HG03378 (cell line): ENCODE data around the gene RAB40C.

ENCODE experiments used
- ATAC-seq: cut with Tn5 transposase; IDR thresholded peaks from one replicate; pipeline ENCODE4 v1.9.1; 2021; ENCODE audit warnings: mild to moderate bottlenecking, moderate library complexity; ENCODE audit not compliant: unreplicated experiment

RAB40C gene

DNA sequence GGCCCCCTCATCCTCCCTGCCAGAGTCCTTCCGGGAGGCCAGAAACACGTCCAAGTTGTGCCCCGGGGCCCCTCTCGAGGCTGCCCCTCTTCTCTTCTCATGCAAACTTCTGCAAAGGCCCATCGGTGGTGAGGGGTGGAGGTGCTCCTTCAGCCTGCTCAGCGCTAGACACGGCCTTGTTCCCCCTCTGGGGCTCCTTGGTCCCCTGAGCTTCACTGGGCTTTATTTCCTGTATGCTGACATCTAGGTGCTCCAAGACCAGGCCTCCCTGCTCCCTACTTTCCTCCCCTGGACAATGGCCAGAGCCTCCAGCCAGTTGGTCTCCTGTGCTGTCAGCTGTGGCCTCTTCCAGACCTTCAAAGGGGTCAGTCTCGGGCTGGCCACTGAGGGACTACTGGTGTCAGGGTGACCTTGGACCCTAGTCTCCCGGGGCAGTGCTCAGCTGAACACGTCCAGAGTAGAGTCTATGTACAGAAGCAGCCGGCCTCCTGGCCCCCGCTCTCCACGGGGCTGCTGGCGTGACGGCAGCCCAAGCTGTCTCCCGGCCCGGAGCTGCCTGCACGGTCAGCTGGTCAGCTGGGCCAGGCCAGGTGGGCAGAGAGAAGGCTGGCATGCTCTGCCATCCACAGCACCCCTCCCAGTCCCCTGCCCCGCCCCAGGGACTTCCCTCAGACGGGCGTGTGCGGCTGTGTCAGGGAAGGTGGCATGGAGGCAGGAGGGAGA lies 31.4 kb upstream of the RAB40C start:
- no peak for ATAC-seq

DNA sequence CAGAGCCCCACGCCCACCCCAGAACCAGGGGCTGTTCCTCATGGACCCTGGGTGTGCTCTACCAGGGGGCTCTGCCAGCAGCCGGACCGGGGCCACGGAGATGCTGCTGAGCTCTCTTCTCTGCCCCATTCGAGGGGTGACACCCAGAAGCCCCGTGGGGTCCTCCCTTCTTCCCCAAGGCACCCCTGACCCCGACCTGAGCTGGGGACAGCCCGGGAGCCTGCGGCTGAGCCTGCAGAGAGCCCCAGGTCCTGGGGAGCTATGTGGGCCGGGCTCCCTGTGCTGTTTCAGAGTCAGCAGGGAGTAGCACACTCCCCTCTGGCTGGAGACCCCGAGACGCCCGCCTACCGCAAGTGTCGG lies 30.9 kb upstream of the RAB40C start:
- no peak for ATAC-seq

DNA sequence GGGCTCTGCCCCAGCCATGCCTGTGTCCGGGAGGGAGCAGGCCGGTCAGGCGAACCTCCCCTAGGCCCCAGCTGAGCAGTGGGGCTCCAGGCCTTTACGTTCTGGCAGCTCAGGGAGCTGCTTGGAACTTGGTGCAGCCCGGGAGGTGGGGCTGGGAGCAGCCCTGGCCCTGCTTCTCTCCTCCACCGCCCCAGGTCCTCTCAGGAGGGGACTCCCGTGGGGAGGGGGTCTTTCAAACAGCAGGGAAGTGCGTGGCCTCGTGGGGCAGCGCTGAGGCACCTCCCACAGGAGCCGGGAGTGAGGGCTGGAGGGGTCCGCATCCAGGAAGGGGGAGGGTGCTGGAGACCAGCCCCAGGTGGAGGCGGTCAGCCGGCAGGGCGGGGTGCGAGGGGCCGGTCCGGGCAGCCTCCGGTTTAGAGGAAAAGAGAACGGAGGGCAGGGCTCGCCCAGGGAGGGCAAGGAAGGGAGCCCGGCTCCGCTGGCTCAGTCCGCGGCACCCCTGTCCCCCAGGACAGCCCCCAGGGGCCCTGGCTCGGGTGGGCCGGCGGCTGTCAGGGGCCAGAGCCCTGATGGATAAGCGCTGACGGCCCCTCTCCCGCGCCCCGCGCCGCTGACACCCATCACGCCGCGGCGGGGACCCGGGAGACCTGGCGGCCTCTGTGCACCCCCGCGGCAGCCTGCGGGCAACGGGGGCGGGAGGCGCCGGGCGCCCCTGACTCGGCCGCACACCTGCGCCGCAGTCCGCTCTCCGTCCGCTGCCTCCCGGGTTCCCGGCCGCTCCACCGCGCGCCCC lies 30.3 kb upstream of the RAB40C start:
- no peak for ATAC-seq

DNA sequence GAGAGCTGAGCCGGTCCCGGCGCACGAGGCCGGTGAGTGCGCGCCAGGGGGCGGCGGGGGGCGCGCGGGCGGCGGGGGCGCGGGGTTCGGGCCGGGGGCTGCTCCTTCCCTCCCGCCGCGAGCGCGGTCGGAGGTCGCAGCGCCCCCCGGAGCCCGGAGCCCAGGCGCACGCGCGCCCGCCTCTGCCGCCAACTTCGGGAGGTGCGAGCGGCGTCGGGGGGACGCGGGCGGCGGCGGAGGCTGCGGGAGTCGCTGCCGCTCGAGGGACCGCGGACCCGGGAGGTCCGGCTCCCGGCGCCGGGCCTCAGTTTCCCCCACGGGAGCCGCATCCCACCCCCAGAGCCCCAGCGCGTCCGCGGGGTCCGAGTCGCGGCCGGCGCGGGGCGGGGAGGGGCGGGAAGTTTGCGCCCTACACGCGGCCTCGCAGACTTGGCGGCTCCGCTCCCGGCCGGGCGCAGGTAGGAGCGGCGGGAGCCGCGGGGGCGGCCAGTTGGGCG lies 29.6 kb upstream of the RAB40C start, which contains the start of gene PRR35:
Gene PRR35, plus strand, starts transcription at position 191 of the 497 bp plus-strand sequence. CDS start 2,901 bp downstream, outside the sequence.
- ATAC-seq: no peak

DNA sequence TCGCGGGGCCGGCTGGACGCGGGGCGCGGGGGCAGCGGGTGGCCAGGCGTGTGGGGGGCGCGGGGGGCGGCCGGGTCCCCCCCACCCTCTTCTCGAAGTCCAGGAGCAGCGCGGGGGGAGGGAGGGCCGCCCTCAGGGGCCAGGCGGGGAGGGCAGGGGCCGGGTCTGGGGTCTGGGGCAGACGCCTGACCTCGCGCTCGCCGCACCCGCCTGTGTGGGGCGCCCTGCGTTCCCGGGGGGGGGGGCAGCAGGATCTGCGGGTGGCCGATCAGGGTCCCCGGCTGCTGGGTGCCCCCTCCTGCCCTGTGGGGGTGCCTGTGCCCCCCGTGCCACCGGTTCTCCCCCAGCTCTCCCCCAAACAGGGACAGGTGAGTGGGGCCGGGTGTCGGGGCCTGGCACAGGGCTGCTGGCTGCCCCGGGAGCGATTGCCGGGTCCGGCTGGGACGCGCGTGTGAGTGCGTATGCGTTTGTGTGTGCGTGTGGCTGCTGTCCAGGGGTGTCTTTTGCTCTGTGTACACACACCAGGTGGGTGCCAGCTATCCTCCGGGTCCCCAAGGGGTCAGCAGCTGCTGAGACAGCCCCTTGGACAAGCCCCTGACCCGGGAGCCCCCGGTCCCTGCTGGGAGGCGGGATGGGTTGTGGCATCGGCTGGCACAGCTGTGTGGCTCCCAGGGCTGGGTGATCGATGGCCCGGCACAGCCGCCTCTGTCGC lies 29.0 kb upstream of the RAB40C start:
- no peak for ATAC-seq

DNA sequence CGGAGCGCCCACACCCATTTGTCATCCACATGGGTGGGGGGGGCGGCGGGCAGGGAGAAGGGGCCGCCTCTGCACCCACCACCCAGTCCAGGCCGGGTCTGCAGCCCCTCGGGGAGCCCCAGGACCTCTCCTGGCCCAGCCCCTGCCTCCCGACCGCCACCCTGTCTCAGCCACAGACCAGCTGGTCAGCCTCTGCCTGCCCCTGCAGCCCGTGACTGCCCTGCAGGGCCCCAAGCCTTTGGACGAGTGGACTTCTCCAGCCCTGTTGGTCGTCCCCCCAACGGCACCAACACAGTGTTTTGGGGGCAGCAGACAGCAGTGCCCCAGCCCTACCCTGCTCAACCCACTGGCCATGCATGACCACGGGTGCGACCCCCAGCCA lies 28.5 kb upstream of the RAB40C start:
- no peak for ATAC-seq

DNA sequence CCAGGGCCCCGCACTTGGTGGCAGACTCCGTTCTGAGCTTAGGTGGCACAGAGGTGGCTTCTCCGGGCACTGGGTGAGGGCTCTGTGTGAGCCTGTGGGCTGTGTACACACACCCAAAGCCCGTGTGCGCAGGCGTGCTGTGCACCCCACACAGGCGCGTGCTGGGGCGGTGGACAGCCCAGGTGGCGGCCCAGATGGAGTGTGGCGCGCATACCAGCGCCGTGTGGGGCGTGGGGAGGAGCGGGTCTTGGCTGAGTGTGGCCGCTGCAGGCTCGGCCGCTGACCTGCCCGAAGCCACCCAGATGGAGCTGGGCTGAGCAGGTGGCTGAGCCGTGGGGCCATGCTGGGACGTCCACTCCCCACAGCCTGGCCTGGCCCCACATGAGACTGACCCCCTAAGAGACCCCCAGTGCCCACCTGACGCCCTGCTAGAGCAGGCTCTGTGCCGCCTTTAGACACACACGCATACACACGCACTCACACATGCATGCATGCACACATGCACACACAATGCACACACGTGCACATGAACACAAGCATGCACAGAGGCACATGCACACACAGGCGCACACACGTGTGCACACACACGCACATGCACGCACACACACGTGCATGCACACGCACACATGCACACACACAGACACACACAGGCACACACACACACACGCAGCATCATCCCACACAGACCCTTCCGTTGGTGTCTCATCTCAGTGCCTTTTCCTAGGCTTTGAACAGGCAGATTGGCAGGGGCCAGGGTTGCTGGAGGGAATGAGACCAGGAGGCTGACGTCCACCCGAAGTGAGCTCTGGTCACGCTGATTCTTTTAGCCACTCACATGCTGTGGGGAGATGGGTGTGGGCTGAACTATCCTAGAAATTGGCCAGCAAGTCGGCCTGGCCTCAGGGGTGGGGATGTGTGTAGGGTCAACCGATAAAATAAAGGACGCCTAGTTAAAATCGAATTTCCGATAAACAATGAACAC lies 27.6 kb upstream of the RAB40C start:
- ATAC-seq: no peak

DNA sequence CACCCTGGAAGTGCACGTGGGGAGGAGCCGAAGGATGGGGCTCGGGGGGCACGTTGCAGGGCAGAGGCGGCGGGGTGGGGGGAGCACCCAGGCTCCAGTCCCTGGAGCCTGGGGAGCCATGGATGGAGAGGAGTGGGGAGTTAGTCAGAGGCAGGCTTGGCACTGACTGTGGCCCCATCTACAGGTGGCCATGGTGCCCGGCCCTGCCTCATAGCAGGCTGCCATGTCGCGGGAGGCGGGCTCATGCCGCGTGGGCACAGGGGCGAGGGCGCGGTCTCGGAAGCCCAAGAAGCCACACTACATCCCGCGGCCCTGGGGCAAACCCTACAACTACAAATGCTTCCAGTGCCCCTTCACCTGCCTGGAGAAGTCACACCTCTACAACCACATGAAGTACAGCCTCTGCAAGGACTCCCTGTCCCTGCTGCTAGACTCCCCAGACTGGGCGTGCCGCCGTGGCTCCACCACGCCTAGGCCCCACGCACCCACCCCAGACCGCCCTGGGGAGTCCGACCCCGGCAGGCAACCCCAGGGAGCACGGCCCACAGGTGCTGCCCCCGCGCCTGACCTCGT lies 26.7 kb upstream of the RAB40C start:
- ATAC-seq: no peak

DNA sequence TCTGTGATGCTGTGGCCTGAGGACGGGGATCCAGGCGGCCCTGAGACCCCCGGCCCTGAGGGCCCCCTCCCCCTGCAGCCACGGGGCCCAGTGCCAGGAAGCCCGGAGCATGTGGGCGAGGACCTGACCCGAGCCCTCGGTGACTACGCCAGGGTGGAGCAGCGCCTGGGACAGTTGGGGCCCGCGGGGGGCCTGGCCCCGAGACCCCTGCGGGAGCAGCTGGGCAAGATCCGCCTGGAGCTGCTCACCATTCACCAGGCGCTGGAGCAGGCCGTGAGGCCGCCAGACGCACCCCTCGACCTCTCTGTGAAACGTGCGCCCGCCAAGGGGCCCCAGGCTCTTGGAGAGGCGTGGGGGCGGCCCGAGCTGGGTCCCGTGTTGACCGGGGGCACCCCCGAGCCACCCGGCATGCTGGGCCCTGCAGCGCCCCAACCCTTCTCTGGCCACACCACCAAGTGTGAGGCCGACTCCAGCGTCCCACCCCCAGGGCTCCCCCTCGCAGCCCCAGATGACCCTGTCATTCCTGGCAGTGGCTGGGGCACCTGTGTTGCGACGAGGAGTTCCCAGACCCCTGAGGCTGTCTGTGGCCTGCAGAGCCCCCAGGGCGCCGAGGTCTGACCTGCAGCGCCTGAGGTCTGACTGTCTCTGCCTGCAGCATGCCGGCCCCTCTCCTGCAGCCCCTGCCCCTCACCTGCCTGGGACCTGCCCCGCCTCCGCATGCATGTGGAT lies 25.0 kb upstream of the RAB40C start:
- no peak for ATAC-seq

DNA sequence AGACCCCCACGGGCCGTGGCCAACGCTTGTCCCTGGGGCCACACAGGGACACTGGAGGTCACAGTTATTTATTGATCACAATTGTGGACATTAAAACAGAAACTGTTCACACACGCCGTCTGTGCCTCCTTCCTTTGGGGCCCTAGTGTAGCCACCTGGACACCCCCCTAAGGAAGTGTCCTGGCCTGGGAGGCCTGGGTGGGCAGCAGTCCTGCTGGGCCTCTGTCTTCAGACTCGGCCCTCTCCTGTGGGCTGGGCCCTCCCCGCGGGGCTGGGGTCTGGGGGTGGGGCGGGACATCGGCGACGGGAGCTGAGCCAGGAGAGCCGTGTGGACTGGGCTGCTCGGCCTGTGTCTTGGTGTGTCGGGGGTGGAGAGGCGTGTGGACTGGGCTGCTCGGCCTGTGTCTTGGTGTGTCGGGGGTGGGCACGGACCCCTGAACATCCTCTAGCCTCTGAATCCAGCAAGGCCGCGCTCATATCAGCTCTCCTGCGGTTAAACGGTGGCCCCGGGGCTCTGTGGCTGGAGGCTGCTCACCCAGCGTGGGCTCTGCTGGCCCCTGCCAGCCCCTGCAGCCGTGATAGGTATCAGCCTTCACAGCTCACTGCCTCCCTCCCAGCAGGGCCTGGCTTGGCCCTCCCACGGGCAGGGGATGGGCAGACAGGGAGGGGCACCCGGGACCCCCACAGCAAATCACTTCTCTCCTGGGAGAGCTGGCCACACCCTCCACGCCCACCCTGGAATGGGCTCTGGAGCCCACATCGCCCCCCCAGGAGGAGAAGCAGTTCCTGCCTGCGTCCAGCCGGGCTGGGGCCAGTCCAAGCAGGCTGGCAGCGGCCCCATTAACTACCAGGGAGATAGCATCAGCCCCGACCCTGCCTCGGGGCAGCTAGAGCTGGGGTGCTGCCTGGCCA lies 24.2 kb upstream of the RAB40C start:
- ATAC-seq: no peak

DNA sequence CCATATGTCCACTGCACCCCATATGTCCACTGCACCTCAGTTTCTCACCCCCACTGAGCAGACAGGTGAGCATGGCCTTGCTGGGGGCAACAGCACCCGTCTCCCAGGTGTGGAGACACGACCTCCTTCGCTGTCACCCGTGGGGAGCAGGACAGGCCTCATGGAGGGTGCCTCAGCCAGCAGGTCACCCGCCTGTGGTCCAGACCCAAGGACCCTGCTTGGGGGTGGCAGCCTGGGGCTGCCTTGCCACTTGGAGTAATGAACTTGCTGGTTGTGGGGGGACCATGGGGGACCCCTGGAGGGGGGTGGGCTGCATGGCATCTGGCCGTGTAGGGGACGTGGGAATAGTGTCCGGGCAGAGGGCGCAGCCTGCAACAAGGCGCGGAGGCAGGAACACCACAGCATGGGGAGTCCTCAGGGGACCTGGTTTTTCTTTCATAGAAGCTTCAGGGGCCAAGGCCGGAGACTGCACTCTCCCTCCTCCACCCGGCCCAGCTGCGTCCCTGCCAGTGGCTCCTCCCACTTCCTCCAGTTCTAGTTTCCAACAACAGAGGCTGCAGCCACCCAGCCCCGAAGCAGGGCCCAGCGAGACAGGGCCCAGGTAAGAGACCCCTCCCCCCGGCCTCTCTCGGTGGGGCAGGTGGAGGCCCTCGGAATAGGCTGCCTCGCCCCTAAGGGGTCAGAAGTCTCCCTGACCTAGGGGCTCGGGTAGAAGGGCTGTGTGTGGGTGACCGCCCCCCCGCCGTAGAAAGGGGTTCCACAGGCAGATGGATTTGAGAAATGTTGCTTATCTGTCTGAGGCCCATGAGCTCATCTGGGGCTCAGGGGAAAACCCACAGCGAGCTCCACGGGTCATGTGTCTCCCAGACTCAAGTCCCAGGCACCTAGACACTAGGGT lies 23.1 kb upstream of the RAB40C start, which contains the start of gene NHLRC4:
Gene NHLRC4, plus strand, starts transcription at position 531 of the 898 bp plus-strand sequence. CDS start 1,043 bp downstream, outside the sequence.
- ATAC-seq: no peak

DNA sequence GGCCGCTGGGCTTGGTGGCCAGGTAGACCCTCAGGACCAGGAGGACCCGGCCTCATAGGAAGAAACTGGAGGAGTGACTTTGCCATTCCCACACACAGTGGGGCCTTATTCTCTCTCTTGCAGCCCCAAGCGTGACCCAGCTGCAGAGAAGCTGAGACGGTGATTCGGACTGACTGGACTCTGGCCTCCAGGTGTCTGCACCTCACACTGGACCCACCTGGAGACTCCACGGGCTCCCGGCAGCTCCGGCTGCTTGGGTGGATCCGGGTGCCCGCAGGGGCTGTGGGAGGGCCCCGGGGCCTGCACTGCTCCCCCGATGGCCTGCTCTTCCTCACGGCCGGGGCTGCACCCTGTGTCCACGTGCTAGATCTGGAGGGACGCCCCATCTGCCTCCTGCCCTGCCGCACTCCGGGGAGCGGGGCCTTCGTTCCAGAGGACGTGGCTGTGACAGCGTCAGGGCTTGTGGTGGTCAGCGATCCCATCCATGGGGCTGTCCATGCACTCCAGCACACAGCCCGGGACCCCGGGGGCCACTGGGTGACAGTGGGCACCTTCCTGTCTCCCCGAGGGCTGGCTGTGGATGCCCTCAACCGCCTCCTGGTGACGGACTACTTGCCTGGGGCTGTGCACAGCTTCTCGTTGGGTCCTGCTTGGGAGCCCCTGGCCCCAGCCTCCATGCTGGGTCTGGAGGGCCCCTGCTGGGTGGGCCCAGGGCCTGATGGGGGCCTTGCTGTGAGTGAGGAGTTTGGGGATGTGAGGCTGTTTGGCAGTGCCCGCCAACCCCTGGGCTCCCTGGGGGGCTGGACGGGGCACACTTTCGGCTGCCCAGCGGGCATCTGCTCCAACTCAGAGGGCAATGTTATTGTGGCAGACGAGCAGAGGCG lies 22.3 kb upstream of the RAB40C start:
- no peak for ATAC-seq

DNA sequence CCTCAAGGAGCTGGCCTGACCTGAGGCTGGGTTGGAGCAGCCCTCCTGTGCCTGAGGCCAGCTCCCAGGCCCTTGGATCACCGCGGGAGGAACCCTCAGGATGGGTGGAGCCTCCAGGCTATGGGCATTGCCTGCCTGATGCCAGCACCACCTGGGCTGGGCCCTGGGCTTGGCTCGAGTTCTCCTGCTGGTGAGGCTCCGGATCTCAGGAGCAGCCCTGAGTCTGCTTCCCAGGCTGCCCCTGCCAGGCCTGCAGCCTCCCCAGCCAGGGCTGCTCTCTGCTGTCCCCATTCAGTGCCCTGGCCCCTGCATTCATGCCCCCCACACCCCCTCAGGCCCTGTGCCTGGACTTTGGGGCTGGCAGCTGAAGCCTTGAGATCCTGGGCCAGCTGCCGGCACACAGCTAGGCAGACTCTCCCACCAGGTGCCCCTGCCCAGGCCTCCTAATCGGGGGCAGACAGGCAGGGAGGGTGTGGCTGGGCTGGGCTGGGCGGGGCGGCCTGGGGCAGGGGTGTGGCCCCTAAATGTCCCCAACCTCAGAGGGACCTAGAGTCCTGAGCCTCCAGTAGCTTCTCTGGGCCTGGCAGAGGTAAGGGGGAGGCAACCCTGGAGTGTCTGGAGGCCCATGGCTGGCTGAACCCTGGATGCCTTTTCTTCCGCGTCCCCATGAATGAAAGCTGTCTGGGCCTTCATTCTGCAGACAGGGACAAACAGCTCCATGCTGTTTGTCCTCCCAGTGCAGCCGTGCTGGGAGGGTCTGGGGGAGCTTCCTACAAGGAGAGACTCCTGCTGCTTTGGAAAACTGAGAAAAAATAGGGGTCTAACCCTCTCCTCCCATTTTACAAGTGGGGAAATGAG lies 21.2 kb upstream of the RAB40C start:
- ATAC-seq: no peak

DNA sequence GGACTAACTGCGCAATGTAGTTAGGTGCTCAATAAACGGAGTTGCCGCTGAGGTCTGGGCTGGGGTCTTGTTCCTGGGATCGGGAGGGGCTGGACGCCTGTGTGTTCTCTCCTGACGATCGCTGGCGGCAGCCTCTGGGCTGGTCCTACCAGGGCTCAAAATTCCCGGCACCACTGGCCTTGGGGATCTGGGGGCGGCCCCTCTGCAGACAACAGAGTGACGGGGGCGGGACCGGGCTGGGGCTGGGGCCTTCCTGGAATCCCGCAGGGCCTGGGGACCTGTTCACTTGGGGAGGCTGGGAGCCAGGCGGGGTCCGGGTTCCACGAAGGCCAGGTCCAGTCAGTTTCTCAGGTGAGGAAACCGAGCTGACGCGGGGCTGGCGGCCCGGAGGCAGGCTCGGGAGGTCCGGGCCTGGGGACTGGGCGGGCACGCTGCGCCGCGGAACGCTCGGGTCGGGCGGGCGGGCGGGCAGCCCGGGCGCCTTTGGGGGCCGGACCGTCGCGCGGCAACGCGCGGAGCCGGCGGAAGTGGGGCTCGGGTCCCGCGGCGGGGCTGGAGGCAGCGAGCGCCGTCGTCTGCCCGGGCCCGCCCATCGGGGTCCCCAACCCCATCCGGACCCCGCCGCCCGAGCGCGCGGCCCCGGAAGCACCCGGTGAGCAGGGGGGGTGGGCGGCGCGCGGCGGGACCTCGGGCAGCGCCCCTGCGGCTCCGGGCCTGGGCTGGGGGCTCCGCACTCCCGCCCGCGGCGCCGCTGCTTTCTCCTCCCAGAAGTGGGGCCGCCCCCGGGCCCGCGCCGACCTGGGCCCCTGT lies 20.2 kb upstream of the RAB40C start, which contains the start of gene PIGQ:
Gene PIGQ, plus strand, starts transcription at position 524 of the 810 bp plus-strand sequence. CDS start 4,107 bp downstream, outside the sequence.
- no peak for ATAC-seq
